ENCODE results near the gene RBL1.
A peak's percentile ranks its signal among the peaks of the same experiment; 100 is the strongest.

Gene RBL1

DNA sequence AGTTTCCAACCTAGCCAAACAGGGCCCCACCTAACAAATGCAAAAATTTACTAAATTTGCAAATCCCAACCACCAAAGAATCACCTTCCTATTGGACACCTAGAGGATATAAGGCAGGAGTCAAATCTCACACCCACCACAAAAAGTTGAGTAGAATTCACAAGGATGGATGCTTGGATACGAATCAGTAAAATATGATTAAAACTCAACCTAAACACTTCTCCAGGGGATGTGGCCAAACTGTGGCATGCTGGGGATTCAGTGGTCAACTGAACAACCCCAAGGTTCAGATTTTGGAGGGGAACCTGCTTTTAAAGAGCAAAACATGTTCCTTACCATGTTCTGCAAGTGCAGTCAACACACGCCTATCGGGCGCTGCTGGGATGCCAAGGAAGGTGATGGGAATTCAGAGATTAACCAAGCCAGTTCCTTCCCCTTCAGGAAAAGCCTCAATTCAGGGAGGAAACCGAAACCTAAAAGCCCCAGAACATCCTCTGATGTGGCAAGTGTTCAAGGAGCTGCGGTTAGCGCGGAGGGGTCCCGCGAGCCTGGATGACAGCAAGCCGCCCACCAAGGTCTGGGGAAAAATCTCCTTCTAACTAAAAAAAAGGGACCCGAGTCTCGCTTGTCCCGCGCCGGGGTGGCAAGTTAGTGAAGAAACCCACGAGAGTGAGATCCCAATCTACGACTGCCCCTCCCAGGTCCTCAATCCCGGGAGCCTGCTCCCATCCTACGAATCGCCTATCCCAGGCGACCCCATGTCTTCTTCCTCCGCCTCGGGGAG, 145.2 kb downstream of the RBL1 start:
- peaks cover 4% of the 10 kb centered on the region for H3K4me1 ChIP-seq (ENCODE audit: control insufficient read depth, insufficient read depth, low read length, poor library complexity, severe bottlenecking)
- no peaks in the 10 kb centered on the region for H3K36me3 ChIP-seq (ENCODE audit: control insufficient read depth, insufficient read depth, low read length)
- H3K9me3 ChIP-seq (ENCODE audit: control insufficient read depth, low read length) = no peaks in the 10 kb centered on the region
- peak overlapping the region; percentile 78 for H3K4me3 ChIP-seq (ENCODE audit: extremely low read depth, insufficient read depth, low read length, poor library complexity, severe bottlenecking)
- WGBS, 2 experiments (ENCODE audit: insufficient coverage in 2 of 2) = 0 to 6% methylated on average over 12 to 18 of the region's 24 CpGs
- H3K27ac ChIP-seq (ENCODE audit: low read depth, low read length, severe bottlenecking) = no peak overlapping the region

All from mesodermal cell (in vitro differentiated cells).